Measurements from ENCODE around the gene PACS1.
A peak's percentile ranks its signal among the peaks of the same experiment; 100 is the strongest.
"Not testable (repeated sequence)": the region's sequence is repeated elsewhere in the genome, so short reads cannot be mapped to it uniquely, and the experiment has no call there.

The PACS1 gene

GRCh38 chr11:66230978-66231377 is 160.9 kb downstream of the PACS1 start:
- no peak for DNase-seq

- DNase-seq = no peak
Observed at GRCh38 chr11:66231561-66231960, 161.5 kb downstream of the PACS1 start.

DNA sequence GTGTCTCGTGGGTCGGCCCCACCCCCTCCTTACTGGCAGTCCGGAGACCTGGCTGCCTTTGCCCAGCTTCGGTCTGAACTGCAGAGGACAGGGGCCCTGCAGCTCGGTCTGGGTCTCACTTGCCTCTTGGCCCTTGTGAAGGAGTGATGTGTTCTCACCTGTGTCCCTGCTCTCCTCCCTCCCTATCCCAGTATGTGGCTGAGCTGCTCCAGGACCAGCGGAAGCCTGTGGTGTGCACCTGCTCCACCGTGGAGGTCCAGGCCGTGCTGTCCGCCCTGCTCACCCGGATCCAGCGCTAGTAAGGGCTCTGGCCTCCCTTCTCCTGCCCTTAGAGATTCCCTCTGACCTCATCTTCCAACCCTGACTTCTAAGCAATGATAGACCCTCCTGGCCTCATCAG is 162.7 kb downstream of the PACS1 start:
- DNase-seq = no peak

DNA sequence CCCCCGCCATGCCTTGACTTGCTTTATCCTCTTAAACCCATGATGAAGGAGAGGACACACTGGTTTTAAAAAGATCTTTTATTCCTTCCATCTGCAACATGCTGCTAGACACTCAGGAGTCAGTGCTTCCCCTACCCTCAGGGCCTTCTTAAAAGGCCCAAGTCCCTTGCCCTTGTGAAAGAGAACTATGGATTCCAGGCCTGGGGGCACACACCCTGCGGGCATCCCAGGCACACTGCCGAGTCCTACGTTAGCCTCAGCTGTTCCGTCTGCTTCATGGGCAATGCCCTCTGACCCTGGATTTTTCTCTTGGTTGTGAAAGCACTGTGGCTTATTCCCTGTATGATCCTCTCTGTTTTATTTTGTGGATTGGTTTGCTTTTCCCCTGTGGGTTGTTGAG is 163.2 kb downstream of the PACS1 start:
- DNase-seq = no peak

DNA sequence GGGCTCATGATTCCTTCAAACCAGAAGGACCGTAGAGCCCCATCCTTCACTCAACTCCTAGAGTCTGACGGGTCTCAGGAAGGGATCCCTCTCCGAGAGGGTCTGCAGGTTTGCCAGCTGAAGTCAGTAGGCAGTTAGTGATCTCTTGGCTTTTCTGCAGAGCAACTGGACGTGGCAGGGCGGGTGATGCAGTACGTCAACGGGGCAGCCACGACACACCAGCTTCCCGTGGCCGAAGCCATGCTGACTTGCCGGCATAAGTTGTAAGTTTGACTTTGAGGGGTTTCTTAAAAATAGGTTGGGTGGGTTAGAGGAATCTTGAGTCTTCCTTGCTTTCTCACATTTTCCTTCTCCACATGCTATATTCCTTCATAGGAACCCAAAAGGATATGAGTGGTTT is 165.1 kb downstream of the PACS1 start:
- no peak for DNase-seq

DNA sequence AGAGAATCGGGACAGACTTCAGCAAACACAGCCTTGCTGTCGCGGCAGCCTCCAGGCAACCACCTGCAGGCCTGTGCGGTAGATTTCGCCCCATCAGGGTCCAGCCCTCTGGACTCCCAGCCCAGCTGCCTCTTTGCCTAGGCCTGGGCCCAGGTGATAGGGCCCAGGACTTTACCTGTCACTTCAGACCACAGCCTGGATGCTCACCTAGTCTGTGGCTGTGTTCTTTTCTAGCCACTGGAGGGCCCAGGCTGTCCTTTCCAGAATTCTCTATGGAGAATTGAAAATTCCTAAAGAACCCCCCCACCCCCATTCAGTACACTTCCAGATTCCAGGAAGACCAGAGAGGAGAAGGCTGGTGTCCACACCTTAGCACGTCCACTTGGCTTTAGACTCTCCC is 167.8 kb downstream of the PACS1 start:
- no peak for DNase-seq

- peak; percentile 31 to 33 for DNase-seq
Observed at GRCh38 chr11:66238786-66239413, 168.8 kb downstream of the PACS1 start.

GRCh38 chr11:66239511-66239910 is 169.4 kb downstream of the PACS1 start:
- no peak for DNase-seq

GRCh38 chr11:66239998-66240780 is 170.1 kb downstream of the PACS1 start:
- DNase-seq = peak; percentile 61 to 64

DNA sequence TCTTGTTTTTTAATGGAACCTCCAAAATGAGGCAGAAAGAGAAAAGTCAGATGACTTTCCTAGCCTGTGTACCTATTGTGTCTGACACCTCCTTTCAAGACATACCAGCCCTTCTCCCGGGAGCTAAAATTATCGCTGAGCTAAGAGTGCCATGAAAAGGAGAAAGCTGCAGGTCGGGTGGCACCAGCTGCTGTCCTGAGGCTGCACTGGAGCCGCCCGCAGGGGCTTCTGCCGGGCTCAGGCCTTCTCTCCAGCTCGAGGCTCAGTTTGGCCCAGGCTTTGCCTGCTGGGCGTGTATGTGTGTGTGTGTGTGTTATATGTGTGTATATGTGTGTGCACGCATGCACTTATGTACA is 170.7 kb downstream of the PACS1 start:
- DNase-seq = no peak

GRCh38 chr11:66242095-66242765 is 172.2 kb downstream of the PACS1 start:
- DNase-seq = no peak

DNA sequence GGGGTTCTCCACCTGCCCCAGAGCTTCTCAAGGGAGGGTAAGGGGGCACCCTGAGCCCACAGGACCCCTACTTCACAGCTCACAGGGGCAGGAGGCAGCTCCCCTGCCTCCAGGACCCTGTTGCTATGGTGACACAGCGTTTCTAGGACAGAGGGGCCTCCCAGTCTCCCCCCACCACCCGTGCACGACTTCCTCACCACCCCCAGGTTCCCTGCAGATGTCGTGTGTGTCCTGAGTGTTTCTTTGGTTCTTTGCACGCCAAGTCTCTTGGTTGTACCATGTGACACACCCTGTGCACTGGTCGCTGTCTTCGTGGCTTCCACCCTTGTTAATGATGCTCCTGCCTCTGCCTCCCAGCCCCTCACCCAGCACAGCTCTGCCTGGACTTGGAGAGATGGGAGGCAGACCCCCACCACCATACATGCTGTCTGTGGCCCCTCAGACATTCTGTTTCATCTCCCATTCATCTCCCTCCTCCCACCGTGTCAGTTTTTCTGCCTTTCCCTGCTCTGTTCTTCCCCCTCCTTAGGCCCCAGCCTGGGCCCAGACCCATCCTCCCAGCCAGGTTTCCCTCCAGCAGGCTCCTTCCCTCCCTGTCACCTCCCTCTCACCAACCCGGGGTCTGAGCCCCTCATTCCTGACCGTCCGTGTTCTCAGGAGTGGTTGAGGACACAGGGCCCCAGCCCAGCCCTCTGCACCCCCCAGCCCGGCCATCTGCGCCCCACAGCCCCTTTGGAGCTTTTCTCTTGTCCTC is 173.9 kb downstream of the PACS1 start:
- DNase-seq = no peak

GRCh38 chr11:66247295-66247694 is 177.2 kb downstream of the PACS1 start:
- DNase-seq = no peak

DNA sequence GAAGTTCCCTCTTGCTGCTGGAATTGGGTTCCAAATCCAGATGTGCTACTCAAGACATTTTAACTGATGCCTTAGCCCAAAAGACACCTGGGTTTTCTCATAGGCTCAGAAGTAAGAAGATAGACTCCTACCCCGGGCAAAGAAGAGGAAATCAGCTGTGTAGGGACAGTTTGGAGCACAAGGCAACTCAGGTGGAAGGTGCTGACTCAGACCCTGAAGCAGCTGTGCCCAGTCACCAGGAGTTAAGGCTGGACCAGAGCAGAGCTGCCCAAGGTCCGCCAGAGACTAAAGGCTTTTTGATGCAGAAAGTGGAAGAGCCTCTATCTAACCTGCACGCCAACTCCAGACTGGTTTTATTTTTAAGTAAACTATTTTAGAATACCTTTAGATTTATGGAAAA is 177.7 kb downstream of the PACS1 start:
- no peak for DNase-seq

DNA sequence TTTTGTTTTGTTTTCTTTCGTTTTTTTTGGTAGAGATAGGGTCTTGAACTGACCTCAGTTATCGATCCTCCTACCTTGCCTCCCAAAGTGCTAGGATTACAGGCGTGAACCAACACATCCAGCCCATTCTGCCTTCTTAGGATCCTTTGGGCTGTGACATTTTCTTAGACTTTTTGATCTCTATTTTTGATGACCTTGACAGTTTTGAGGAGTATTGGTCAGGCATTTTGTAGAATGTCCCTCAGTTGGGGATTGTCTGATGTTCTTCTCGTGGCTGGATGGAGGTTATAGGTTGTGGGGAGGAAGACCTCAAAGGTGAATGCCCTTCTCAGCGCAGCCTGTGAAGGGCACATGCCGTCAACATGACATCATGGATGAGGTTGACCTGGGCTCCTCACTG is 178.8 kb downstream of the PACS1 start:
- DNase-seq = no peak

- DNase-seq = no peak
Observed at GRCh38 chr11:66251809-66252208, 181.7 kb downstream of the PACS1 start.

DNA sequence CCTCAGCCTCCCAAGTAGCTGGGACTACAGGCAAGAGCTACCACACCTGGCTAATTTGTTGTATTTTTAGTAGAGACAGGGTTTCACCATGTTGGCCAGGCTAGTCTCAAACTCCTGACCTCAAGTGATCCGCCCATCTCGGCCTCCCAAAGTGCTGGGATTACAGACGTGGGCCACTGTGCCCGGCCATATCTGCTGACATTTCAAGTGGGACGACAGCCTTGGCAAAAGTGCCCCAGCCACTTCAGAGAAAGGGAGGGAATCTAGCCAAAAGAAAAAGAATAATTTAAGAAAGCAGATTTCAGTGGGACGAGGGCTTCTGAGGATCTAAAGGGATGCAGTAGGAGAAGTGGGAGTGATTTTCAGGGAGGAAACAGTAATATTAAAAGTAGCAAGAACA is 183.0 kb downstream of the PACS1 start:
- not testable (repeated sequence) for DNase-seq

GRCh38 chr11:66258473-66258893 is 188.4 kb downstream of the PACS1 start:
- DNase-seq = no peak

DNA sequence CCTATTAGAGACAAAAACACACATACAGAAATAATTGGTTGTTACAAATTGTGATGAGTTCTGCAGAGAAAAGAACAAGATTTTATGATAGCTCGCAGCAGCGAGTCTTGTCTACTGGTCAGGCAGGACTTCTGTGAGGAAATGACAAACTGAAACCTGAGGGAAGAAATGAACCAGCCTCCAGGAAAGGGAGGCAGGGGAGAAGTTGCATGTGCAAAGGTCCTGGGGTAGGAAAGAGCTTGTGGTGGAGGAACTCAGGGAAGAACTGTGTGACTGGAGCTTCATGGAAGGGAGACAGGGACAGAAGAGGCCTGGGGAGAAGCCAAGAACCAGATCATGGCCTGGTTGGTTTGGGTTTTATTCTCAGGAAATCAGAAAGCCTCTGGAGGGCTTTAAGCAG is 189.2 kb downstream of the PACS1 start:
- no peak for DNase-seq

- DNase-seq = no peak
Observed at GRCh38 chr11:66259956-66260355, 189.9 kb downstream of the PACS1 start.

GRCh38 chr11:66261578-66261977 is 191.5 kb downstream of the PACS1 start:
- DNase-seq = no peak

DNA sequence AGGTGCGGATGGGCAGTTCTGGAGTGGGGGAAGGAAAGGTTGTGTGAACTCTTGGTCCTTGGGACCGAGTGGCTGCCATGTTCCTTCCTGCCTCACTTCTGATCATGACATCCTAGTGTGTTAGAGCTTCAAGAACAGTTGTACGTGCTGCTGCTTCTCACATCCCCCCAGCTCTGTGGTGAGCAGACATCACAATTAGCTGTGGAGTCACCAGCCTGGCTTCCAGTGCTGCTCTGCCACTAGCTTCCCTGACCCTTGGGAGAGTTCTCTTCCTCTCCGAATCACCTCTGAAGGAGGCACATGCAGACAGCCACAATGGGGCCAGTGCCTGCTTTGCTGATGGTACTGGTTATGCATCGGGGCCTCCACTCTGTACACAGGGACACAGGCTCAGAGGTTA is 192.1 kb downstream of the PACS1 start:
- DNase-seq = no peak

GRCh38 chr11:66262696-66263095 is 192.6 kb downstream of the PACS1 start:
- no peak for DNase-seq

DNA sequence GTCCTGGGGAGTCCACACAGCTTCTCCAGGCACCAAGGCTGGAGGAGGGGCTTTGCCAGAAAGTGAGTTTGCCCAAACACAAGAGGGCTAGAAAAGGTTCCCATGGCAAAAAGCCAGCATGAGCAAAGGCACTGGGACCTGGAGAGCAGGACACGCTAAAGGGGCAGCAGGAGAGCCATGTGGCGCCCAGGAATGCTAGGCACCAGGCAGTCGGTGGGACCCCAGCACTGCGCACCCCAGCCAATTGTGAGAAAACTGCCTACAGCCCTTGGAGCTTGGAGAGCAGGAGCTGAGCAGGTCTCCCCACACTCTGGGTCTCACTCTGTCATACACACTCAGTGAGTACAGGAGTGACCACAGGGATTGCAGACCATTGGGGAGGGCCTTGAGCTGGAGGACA is 193.2 kb downstream of the PACS1 start:
- DNase-seq = no peak
